Fibroblast of the aortic adventitia (primary cell): ENCODE results near the gene ZNF683. TPM values are rescaled to one million over a fixed set of nuclear protein-coding genes. Genes with fewer than 3 reads are reported as not detected.

Experiments used
- DNase-seq: peaks from one replicate; pipeline ENCODE4 v3.0.0-alpha.2; 2010; ENCODE audit warnings: low read depth
- H3K4me3 ChIP-seq: 2 replicates; pipeline ENCODE4 v1.5.1; 2011; ENCODE audit warnings: low read depth, mild to moderate bottlenecking, control low read depth, low read length, moderate library complexity
- total RNA-seq: library from RNA; depleted of rRNA; stranded (reverse); fragments of >200 nt; gene quantifications from 2 replicates; pipeline ENCODE4 v1.2.3, GENCODE V29; 2012; ENCODE audit warnings: low replicate concordance
- TF ChIP-seq, protein P1 (sequence below): IDR thresholded peaks from 2 replicates; pipeline ENCODE4 v1.5.1; 2011; ENCODE audit warnings: mild to moderate bottlenecking, low read length, control low read depth, inconsistent platforms; ENCODE audit not compliant: insufficient read depth

Gene ZNF683
- total RNA-seq, 1 donor = not detected

DNA sequence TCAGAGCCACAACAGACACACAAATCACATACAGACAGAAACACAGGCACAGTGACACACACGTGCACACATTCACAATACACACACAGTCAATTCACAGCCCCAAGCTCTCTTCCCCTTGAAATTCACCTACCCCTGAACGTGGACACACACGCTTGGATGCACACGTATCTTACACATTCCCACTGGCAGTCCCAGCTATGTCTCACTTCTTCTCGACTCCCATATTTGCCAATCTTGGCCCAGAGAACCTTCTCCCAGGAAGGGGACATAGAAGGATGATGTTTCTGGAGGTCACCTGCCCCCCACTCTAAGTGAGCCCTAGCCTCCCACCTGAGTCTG is 20.2 kb downstream of the ZNF683 start:
- H3K4me3 ChIP-seq = no peak overlapping the region
- DNase-seq = no peak
- TF ChIP-seq, protein P1, sequence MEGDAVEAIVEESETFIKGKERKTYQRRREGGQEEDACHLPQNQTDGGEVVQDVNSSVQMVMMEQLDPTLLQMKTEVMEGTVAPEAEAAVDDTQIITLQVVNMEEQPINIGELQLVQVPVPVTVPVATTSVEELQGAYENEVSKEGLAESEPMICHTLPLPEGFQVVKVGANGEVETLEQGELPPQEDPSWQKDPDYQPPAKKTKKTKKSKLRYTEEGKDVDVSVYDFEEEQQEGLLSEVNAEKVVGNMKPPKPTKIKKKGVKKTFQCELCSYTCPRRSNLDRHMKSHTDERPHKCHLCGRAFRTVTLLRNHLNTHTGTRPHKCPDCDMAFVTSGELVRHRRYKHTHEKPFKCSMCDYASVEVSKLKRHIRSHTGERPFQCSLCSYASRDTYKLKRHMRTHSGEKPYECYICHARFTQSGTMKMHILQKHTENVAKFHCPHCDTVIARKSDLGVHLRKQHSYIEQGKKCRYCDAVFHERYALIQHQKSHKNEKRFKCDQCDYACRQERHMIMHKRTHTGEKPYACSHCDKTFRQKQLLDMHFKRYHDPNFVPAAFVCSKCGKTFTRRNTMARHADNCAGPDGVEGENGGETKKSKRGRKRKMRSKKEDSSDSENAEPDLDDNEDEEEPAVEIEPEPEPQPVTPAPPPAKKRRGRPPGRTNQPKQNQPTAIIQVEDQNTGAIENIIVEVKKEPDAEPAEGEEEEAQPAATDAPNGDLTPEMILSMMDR = no peak

DNA sequence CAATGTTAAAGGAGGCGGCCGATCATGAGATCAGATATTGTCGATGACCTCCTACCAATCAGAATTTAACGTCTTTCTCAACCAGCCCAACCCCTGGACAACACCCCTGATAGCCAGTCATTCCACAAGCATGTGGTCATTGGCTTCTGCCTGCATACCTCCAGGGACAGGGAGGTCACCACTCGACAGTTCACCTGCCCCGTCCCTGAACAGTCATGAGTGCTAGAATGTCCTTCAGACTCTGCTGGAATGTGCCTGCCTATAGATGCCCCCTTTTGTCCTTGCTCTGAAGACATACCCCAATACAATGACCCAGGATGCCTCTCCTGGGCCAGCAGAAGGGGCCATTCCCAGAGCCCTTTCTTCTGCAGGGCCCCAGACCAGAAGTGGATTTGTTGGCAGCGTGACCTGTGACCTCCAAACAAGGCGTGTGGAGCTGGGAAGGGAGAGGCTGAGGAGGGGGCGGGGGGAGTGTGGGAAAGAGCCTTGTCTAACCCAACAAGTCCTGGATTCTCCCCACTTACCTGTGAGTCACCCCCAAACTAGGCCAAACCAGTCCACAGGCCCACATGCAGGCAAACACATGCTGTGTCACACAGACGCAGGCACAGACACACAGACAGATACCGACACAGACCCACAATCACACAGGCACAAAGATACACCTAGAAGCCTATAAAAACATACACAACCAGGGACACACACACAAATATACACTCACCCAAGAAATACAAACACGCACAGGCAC is 20.8 kb downstream of the ZNF683 start:
- H3K4me3 ChIP-seq = no peak overlapping the region
- DNase-seq = no peak
- TF ChIP-seq, protein P1 = no peak

DNA sequence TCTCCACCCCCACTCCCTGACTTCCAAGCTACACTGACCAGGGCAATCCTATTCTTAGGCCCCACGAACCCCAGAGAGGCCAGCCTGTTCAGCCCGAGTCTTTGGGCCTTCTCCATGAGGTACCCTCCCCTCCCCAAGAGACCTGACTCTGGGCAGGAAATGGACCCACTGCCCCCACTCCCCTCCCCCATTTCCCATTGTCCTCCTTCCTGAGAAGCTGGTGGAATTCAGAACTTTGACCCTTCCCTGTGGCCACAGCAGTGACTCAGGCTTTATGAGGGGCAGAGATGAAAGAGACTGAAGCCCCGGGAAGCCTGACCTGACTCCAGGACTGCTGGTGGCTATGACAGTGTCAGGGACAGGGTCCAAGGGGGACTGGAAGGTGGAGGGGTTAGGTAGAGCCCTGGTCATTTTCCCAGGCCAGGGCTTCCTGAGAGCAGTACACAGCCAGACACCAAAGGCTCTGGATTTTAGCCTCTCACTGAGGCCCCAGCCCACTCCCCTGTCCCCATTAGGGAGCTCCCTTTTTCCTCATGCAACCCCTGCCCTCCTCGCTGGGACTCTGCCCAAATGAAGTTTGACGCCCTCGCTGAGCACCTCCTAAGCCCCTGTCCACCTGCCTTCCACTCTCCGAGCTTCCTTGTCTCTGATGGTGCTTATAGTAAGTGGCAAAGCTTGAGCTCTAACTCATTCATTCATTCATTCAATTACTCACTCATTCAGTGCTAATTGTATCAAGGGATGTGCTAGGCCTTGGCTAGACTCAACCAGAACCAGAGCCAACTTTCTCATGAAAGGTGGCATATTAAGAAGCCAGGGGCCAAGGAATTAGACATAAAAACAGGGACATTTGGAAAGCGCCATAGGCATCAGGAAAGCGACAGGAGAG is 21.6 kb downstream of the ZNF683 start:
- TF ChIP-seq, protein P1 = no peak
- no peak for DNase-seq
- no peak overlapping the region for H3K4me3 ChIP-seq

DNA sequence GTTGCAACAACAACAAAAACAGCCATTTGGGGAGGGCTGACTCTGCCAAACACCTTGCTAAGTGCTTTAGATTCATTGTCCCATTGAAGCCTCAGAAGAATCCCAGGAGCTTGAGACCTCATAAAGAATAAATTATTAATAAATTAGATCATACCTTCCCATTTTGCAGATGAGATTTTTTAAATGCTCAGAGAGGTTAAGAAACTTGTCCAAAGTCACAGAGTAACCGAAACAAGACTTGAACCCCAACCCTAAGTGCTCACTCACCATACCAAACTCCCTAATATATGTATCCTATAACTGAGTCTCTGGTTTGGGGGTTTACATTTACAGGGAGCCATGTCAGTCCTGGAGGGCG is 22.2 kb downstream of the ZNF683 start:
- TF ChIP-seq, protein P1 = no peak
- no peak overlapping the region for H3K4me3 ChIP-seq
- DNase-seq = no peak

DNA sequence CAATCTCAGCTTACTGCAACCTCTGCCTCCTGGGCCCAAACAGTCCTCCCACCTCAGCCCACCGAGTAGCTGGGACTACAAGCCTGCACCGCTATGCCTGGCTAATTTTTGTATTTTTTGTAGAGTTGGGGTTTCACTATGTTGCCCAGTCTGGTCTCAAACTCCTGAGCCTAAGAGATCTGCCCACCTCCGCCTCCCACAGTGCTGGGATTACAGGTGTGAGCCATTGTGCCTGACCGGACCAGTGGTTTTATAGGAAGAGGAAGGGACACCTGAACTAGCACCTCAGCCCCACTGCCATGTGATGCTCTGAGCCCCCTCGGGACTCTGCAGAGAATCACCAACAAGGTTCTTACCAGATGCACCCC is 22.7 kb downstream of the ZNF683 start:
- no peak for DNase-seq
- TF ChIP-seq, protein P1 = no peak

DNA sequence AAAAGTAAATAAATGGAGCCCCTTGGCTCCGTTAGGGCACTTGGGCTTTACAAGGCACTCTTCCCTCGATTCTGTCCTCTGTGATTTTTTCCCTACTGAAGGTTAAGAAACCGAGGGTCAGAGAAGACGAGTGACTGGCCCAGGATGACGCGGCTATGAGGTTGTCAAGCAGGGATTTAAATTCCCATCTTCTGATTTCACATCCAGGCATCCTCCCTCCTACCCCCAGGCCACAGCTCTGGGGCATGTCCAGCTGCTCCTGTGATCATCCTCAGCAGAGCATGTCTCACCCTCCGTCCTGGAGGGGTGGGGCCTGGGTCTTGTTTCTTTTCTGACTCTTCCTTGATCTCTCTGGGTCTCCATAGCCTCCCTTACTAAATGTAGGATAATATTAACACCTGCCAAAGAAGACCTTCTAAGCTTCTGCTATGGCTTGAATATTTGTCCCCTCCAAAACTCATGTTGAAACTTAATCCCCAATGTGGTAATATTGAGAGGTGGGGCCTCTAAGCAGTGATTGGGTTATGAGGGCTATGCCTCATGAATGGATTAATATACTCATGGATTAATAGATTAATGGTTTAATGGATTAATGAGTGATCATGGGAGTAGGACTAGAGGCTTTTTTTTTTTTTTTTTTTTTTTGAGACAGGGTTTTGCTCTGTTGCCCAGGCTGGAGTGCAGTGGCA is 23.2 kb downstream of the ZNF683 start:
- H3K4me3 ChIP-seq = no peak overlapping the region
- no peak for DNase-seq
- TF ChIP-seq, protein P1 = no peak

More for the DNA sequence above, 22.7 kb downstream of the ZNF683 start:
- no peak overlapping the region for H3K4me3 ChIP-seq
